Osteocyte (in vitro differentiated cells): ENCODE data around the gene RNF212B. TPM values are rescaled to one million over a fixed set of nuclear protein-coding genes. Genes with fewer than 3 reads are reported as not detected.

Experiments
- DNase-seq: peaks from one replicate; pipeline ENCODE4 v3.0.0; 2021; ENCODE audit warnings: mixed read lengths; ENCODE audit not compliant: unreplicated experiment; ENCODE audit errors: extremely low spot score
- H3K27ac Mint-ChIP-seq: one replicate; pipeline ENCODE4 v1.8.0; 2021; ENCODE audit warnings: mild to moderate bottlenecking, mixed read lengths; ENCODE audit not compliant: unreplicated experiment
- H3K27me3 Mint-ChIP-seq: one replicate; pipeline ENCODE4 v1.8.0; 2021; ENCODE audit warnings: mixed read lengths; ENCODE audit not compliant: unreplicated experiment
- H3K36me3 Mint-ChIP-seq: one replicate; pipeline ENCODE4 v1.8.0; 2021; ENCODE audit warnings: mixed read lengths; ENCODE audit not compliant: unreplicated experiment
- H3K4me1 Mint-ChIP-seq: one replicate; pipeline ENCODE4 v1.8.0; 2021; ENCODE audit warnings: mixed read lengths; ENCODE audit not compliant: unreplicated experiment
- H3K4me3 Mint-ChIP-seq: one replicate; pipeline ENCODE4 v1.8.0; 2021; ENCODE audit warnings: mild to moderate bottlenecking, moderate library complexity, mixed read lengths; ENCODE audit not compliant: unreplicated experiment
- H3K9me3 Mint-ChIP-seq: one replicate; pipeline ENCODE4 v1.8.0; 2021; ENCODE audit warnings: mixed read lengths; ENCODE audit not compliant: unreplicated experiment
- total RNA-seq: library from RNA; stranded (reverse); gene quantifications from 2 replicates; pipeline ENCODE4 v1.2.1, GENCODE V29; 2021
- TF ChIP-seq, protein P1 (sequence below): fragments of 200-600 bp; sonication (generic); IDR thresholded peaks from 2 replicates; pipeline ENCODE4 v1.5.0; 2021; ENCODE audit warnings: antibody characterized with exemption, mild to moderate bottlenecking, moderate library complexity

The RNF212B gene
- total RNA-seq, 1 donor from 2014 or later, result not detected

DNA sequence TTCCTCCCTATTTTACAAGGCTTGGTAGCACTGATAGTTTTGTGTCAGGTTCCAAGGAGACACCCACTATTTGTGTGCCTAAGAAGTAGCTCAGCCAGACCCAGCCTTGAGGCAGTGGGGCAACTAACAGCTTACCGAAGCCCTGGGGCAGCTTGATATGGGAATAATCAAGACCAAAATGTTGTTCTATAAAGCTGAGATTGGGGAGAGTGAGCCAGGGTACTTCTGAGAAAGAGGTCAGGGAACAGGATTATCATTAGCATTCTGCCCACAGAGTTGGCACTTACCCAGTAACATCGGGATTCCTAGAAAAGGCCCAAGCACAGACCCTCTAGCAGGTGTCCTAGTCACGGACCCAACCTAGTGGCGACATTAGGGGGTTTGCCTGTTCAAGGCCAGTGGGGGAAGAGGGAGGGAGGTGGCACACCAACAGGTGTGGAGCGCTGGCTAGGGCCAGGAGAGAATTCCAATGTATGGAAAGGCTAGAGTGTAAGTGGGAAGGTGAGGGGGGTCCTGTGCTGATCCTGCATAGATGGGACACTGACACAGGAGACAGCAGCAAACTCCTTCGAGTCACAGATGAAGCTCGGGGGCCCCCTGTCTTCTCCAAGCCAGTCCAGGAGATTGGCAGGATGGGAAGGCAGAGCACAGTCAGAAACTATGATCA lies 60.0 kb downstream of the RNF212B start:
- DNase-seq, result no peak
- no peak overlapping the region for H3K27ac Mint-ChIP-seq
- no peaks in the 10 kb centered on the region for H3K9me3 Mint-ChIP-seq
- H3K36me3 Mint-ChIP-seq, result no peaks in the 10 kb centered on the region
- peaks cover 8% of the 10 kb centered on the region for H3K27me3 Mint-ChIP-seq
- H3K4me3 Mint-ChIP-seq, result no peak overlapping the region
- TF ChIP-seq, protein P1, sequence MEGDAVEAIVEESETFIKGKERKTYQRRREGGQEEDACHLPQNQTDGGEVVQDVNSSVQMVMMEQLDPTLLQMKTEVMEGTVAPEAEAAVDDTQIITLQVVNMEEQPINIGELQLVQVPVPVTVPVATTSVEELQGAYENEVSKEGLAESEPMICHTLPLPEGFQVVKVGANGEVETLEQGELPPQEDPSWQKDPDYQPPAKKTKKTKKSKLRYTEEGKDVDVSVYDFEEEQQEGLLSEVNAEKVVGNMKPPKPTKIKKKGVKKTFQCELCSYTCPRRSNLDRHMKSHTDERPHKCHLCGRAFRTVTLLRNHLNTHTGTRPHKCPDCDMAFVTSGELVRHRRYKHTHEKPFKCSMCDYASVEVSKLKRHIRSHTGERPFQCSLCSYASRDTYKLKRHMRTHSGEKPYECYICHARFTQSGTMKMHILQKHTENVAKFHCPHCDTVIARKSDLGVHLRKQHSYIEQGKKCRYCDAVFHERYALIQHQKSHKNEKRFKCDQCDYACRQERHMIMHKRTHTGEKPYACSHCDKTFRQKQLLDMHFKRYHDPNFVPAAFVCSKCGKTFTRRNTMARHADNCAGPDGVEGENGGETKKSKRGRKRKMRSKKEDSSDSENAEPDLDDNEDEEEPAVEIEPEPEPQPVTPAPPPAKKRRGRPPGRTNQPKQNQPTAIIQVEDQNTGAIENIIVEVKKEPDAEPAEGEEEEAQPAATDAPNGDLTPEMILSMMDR, result no peak
- peaks cover 22% of the 10 kb centered on the region for H3K4me1 Mint-ChIP-seq

DNA sequence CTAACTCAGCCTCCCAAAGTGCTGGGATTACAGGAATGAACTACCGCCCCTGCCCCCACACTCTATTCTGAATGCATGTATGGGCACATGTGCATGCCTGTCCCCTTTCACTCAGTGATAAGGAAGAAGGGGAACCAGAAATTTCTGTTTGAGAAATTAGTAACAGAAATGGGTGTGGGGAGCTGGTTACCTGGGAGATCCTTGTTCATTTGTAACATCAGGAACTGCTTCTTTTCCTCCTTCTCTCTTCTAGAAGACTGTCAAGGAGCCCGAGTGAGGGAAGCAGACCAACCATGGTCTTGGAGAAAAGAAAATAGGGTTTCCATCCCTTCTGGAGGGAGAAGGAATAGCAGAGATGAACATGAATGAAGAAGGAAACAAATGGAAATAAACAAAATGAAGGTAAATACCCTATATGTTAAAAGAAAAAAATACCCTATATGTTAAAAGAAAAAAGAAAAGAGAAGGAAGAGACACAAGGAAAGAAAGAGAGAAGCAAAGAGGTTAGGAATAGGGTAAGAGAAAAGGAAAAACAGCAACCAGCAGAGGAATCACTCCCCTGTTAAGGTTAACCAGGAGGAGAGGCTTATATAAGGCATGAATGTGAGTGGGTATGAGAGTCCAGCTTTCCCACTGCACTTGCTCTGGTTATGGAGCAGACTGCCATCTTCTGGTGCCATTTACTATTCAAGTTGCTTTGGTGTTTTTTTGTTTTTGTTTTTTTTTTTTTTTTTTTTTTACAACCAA lies 61.6 kb downstream of the RNF212B start:
- Mint-ChIP-seq H3K27ac (peak overlapping the region; percentile 100), H3K4me1 (peaks cover 26% of the 10 kb centered on the region), H3K4me3 (peak overlapping the region; percentile 90), H3K36me3 (no peaks in the 10 kb centered on the region), H3K9me3 (no peaks in the 10 kb centered on the region), H3K27me3 (no peaks in the 10 kb centered on the region)
- TF ChIP-seq, protein P1, result peak; percentile 47
- no peak for DNase-seq

DNA sequence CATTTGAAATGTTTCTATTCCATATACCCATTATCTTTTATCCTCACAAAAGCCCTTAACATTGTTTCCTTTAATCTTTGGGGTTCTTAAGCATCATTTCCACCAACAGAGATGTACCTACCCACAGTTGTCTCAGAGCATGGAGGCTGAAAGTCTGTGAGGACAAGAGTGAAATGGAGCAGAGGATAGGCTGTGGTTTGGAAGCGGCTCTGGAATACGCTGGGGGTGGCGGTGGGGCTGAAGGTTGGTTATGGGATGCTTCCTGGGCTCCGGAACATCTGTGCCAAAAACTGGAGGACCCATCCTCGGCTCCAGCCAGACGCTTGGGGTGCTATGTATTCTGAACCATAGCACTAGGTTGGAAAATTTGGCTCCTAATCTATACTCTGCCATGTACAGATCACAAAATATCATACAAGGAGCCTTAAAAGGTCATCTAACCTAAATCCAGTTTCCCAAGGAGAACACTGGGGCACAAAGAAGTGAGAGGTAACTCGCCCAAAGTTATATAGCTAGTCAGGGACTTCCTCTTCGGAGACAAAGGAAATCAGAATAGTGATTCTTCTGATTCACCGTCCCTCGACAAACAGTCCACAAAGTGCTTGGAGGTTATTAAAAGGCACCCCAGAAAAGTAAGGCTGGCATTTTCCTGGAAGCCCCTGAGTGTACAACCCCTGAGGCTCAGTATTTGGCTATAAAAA lies 62.4 kb downstream of the RNF212B start:
- DNase-seq, result no peak

DNA sequence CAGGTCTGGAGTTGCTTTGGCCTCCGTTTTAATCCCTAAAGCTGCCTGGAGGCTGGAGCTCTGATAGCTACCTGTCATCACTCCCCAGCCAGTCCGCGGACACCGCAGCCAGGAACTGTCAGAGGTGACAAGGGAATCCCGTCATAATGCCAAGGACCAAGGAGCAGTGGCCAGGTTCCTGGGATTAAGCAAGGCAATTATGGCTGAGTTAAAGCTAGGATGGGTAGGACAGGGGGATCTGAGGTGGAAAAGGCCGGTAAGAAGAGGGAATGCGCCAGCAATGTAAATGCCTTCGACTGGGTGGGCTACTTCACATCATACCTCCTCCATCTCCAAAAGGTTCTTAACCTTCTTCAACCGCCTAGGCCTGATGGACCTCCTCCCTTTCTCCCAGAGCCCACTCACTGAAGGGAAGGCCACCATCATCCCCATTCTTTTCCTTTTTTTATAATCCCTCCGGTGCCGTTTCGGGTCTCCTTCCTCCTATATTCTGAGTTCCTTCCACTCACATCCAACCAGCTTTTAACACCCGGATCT lies 63.0 kb downstream of the RNF212B start:
- TF ChIP-seq, protein P1, result no peak
- Mint-ChIP-seq H3K27me3 (no peaks in the 10 kb centered on the region), H3K27ac (peak overlapping the region; percentile 100), H3K4me1 (peaks cover 23% of the 10 kb centered on the region), H3K4me3 (peak overlapping the region; percentile 90), H3K9me3 (no peaks in the 10 kb centered on the region), H3K36me3 (no peaks in the 10 kb centered on the region)
- no peak for DNase-seq

More for the DNA sequence above, 62.4 kb downstream of the RNF212B start:
- TF ChIP-seq, protein P1, result no peak
- no peaks in the 10 kb centered on the region for H3K27me3 Mint-ChIP-seq
- H3K4me1 Mint-ChIP-seq, result peaks cover 24% of the 10 kb centered on the region
- no peaks in the 10 kb centered on the region for H3K36me3 Mint-ChIP-seq
- no peaks in the 10 kb centered on the region for H3K9me3 Mint-ChIP-seq
- peak overlapping the region; percentile 90 for H3K4me3 Mint-ChIP-seq
- H3K27ac Mint-ChIP-seq, result peak overlapping the region; percentile 100
